Measurements from ENCODE around the gene NEDD4. TPM values are rescaled to one million over a fixed set of nuclear protein-coding genes. Genes with fewer than 3 reads are reported as not detected.
A peak's percentile ranks its signal among the peaks of the same experiment; 100 is the strongest.

The NEDD4 gene
- total and polyA plus RNA-seq, 2 experiments from 2014 or later = 11.0 to 21.8 TPM

GRCh38 chr15:55992769-55993110 lies 672 bp downstream of the NEDD4 start:
- peak overlapping the region; percentile 95 for H3K4me2 ChIP-seq (ENCODE audit: unreplicated experiment)
- H3K79me2 ChIP-seq (ENCODE audit: insufficient read depth) = peaks cover 63% of the 10 kb centered on the region
- H4K20me1 ChIP-seq (ENCODE audit: insufficient read depth) = no peaks in the 10 kb centered on the region
- peak overlapping the region; percentile 77 for H3K4me3 ChIP-seq
- no peak for TF ChIP-seq EZH2phosphoT487 (IDR thresholded peaks at IDR 0.05; ENCODE audit: insufficient read depth, low read depth)
- TF ChIP-seq EZH2 (IDR thresholded peaks at IDR 0.05; ENCODE audit: insufficient read depth, poor library complexity, severe bottlenecking) = no peak
- H3K4me1 ChIP-seq (ENCODE audit: insufficient read depth) = peaks cover 25% of the 10 kb centered on the region
- no peaks in the 10 kb centered on the region for H3K9me3 ChIP-seq (ENCODE audit: low read depth)
- 0 to 2% methylated on average over 9 of the region's 9 CpGs for WGBS, 2 experiments (ENCODE audit: low coverage in 1 of 2, low lambda C conversion rate in 2 of 2, missing lambda C conversion rate in 2 of 2)
- peaks cover 20% of the 10 kb centered on the region; the same call in 1 of the 2 replicates for H3F3A ChIP-seq (ENCODE audit: insufficient read depth)
- H3K9ac ChIP-seq = peak overlapping the region; percentile 81
- H3K9me2 ChIP-seq (ENCODE audit: insufficient read depth) = no peaks in the 10 kb centered on the region
- no peaks in the 10 kb centered on the region for H3K27me3 ChIP-seq (replicated peaks; ENCODE audit: insufficient read depth)
- in situ Hi-C loops (cut with MboI) = no loop called here
- peak overlapping the region; percentile 79 for H3K27ac ChIP-seq
- H3K36me3 ChIP-seq (ENCODE audit: low read depth) = no peaks in the 10 kb centered on the region
- peak overlapping the region; percentile 84 for H2AFZ ChIP-seq
- peak; percentile 84 for DNase-seq

- WGBS, 2 experiments (ENCODE audit: low coverage in 1 of 2, low lambda C conversion rate in 2 of 2, missing lambda C conversion rate in 2 of 2) = 58 to 60% methylated on average over 12 of the region's 12 CpGs
- DNase-seq = peak; percentile 49
- in situ Hi-C loops (cut with MboI) = no loop called here
- Histone ChIP-seq H3K9me3 (ENCODE audit: low read depth) (no peaks in the 10 kb centered on the region), H4K20me1 (ENCODE audit: insufficient read depth) (no peaks in the 10 kb centered on the region), H3K9ac (peak overlapping the region; percentile 81), H3K36me3 (ENCODE audit: low read depth) (no peaks in the 10 kb centered on the region), H3K79me2 (ENCODE audit: insufficient read depth) (peaks cover 63% of the 10 kb centered on the region), H3K9me2 (ENCODE audit: insufficient read depth) (no peaks in the 10 kb centered on the region), H2AFZ (peak overlapping the region; percentile 84), H3K4me1 (ENCODE audit: insufficient read depth) (peaks cover 25% of the 10 kb centered on the region), H3F3A (ENCODE audit: insufficient read depth) (peaks cover 20% of the 10 kb centered on the region; the same call in 1 of the 2 replicates), H3K4me3 (peak overlapping the region; percentile 77), H3K27me3 (replicated peaks; ENCODE audit: insufficient read depth) (no peaks in the 10 kb centered on the region), H3K4me2 (ENCODE audit: unreplicated experiment) (peak overlapping the region; percentile 95), H3K27ac (peak overlapping the region; percentile 79)
- TF ChIP-seq EZH2 (IDR thresholded peaks at IDR 0.05; ENCODE audit: insufficient read depth, poor library complexity, severe bottlenecking) (no peak), EZH2phosphoT487 (IDR thresholded peaks at IDR 0.05; ENCODE audit: insufficient read depth, low read depth) (no peak)
Observed at GRCh38 chr15:55991802-55992768, 1.3 kb downstream of the NEDD4 start.

GRCh38 chr15:55990998-55991397 lies 2.4 kb downstream of the NEDD4 start:
- no peak overlapping the region for H3K4me2 ChIP-seq (ENCODE audit: unreplicated experiment)
- peaks cover 69% of the 10 kb centered on the region for H3K79me2 ChIP-seq (ENCODE audit: insufficient read depth)
- no peak overlapping the region for H3K9ac ChIP-seq
- H4K20me1 ChIP-seq (ENCODE audit: insufficient read depth) = no peaks in the 10 kb centered on the region
- peak; percentile 20 for DNase-seq
- no peak overlapping the region for H3K4me3 ChIP-seq
- no peaks in the 10 kb centered on the region for H3K36me3 ChIP-seq (ENCODE audit: low read depth)
- H3K27me3 ChIP-seq (replicated peaks; ENCODE audit: insufficient read depth) = no peaks in the 10 kb centered on the region
- WGBS, 2 experiments (ENCODE audit: low coverage in 1 of 2, low lambda C conversion rate in 2 of 2, missing lambda C conversion rate in 2 of 2) = 92 to 96% methylated on average over 1 of the region's 1 CpG
- no peaks in the 10 kb centered on the region for H3K9me3 ChIP-seq (ENCODE audit: low read depth)
- peaks cover 20% of the 10 kb centered on the region; the same call in 1 of the 2 replicates for H3F3A ChIP-seq (ENCODE audit: insufficient read depth)
- no peak for TF ChIP-seq EZH2phosphoT487 (IDR thresholded peaks at IDR 0.05; ENCODE audit: insufficient read depth, low read depth)
- no peak for TF ChIP-seq EZH2 (IDR thresholded peaks at IDR 0.05; ENCODE audit: insufficient read depth, poor library complexity, severe bottlenecking)
- no peak overlapping the region for H2AFZ ChIP-seq
- no peak overlapping the region for H3K27ac ChIP-seq
- H3K9me2 ChIP-seq (ENCODE audit: insufficient read depth) = no peaks in the 10 kb centered on the region
- in situ Hi-C loops (cut with MboI) = no loop called here
- H3K4me1 ChIP-seq (ENCODE audit: insufficient read depth) = peaks cover 25% of the 10 kb centered on the region

- 91 to 99% methylated on average over 2 of the region's 2 CpGs for WGBS, 2 experiments (ENCODE audit: low coverage in 1 of 2, low lambda C conversion rate in 2 of 2, missing lambda C conversion rate in 2 of 2)
Observed at GRCh38 chr15:55990516-55990915, 2.9 kb downstream of the NEDD4 start.

More at GRCh38 chr15:55990516-55990915, 2.9 kb downstream of the NEDD4 start:
- peaks cover 69% of the 10 kb centered on the region for H3K79me2 ChIP-seq (ENCODE audit: insufficient read depth)
- H3K9ac ChIP-seq = no peak overlapping the region
- H3K4me1 ChIP-seq (ENCODE audit: insufficient read depth) = peaks cover 25% of the 10 kb centered on the region
- H3K9me2 ChIP-seq (ENCODE audit: insufficient read depth) = no peaks in the 10 kb centered on the region
- no peak overlapping the region for H2AFZ ChIP-seq
- H3K27ac ChIP-seq = no peak overlapping the region
- no peak overlapping the region for H3K4me3 ChIP-seq
- no peak overlapping the region for H3K4me2 ChIP-seq (ENCODE audit: unreplicated experiment)
- no peaks in the 10 kb centered on the region for H3K36me3 ChIP-seq (ENCODE audit: low read depth)
- no peak for DNase-seq
- no peaks in the 10 kb centered on the region for H3K27me3 ChIP-seq (replicated peaks; ENCODE audit: insufficient read depth)
- no peak for TF ChIP-seq EZH2 (IDR thresholded peaks at IDR 0.05; ENCODE audit: insufficient read depth, poor library complexity, severe bottlenecking)
- no peak for TF ChIP-seq EZH2phosphoT487 (IDR thresholded peaks at IDR 0.05; ENCODE audit: insufficient read depth, low read depth)
- in situ Hi-C loops (cut with MboI) = no loop called here
- H3K9me3 ChIP-seq (ENCODE audit: low read depth) = no peaks in the 10 kb centered on the region
- no peaks in the 10 kb centered on the region for H4K20me1 ChIP-seq (ENCODE audit: insufficient read depth)
- H3F3A ChIP-seq (ENCODE audit: insufficient read depth) = peaks cover 20% of the 10 kb centered on the region; the same call in 1 of the 2 replicates

All from GM23248 (cell line).